ENCODE results near the gene CELF3. TPM values are rescaled to one million over a fixed set of nuclear protein-coding genes. Genes with fewer than 3 reads are reported as not detected.

CELF3 gene
- total RNA-seq, 2 donors from 2014 or later: not detected

- DNase-seq (ENCODE audit: low spot score): no peak
- no peaks in the 10 kb centered on the region for H3K9me3 ChIP-seq
- H3K36me3 ChIP-seq: peaks cover 31% of the 10 kb centered on the region
Observed at GRCh38 chr1:151703813-151704212, 12.8 kb downstream of the CELF3 start.

DNA sequence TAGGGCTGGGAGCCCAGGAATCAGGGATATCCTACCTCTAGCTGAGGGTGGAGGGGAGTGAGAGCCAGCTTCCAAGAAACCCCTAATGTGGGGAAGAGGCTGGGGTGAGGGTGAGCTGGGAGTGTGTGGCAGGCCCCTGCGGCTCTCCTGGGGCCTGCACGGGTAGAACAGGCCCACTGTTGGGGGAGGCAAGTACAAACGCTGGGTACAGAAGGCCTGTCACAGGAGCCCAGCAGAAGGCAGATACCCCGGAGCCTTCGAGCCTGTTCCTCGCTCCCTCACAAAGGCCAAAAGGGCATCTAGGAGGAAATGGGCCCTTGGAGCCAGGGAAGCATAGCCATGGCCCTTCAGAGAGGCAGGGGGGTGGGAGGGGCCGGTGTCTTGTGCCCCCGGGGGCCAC lies 13.7 kb downstream of the CELF3 start:
- H3K4me1 ChIP-seq: no peaks in the 10 kb centered on the region

More at GRCh38 chr1:151703813-151704212, 12.8 kb downstream of the CELF3 start:
- H3K27ac ChIP-seq: no peak overlapping the region
- no peaks in the 10 kb centered on the region for H3K27me3 ChIP-seq
- H3K4me3 ChIP-seq: no peak overlapping the region
- TF ChIP-seq, protein P1, sequence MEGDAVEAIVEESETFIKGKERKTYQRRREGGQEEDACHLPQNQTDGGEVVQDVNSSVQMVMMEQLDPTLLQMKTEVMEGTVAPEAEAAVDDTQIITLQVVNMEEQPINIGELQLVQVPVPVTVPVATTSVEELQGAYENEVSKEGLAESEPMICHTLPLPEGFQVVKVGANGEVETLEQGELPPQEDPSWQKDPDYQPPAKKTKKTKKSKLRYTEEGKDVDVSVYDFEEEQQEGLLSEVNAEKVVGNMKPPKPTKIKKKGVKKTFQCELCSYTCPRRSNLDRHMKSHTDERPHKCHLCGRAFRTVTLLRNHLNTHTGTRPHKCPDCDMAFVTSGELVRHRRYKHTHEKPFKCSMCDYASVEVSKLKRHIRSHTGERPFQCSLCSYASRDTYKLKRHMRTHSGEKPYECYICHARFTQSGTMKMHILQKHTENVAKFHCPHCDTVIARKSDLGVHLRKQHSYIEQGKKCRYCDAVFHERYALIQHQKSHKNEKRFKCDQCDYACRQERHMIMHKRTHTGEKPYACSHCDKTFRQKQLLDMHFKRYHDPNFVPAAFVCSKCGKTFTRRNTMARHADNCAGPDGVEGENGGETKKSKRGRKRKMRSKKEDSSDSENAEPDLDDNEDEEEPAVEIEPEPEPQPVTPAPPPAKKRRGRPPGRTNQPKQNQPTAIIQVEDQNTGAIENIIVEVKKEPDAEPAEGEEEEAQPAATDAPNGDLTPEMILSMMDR (IDR thresholded peaks at IDR 0.05): no peak
- H3K4me1 ChIP-seq: no peaks in the 10 kb centered on the region

DNA sequence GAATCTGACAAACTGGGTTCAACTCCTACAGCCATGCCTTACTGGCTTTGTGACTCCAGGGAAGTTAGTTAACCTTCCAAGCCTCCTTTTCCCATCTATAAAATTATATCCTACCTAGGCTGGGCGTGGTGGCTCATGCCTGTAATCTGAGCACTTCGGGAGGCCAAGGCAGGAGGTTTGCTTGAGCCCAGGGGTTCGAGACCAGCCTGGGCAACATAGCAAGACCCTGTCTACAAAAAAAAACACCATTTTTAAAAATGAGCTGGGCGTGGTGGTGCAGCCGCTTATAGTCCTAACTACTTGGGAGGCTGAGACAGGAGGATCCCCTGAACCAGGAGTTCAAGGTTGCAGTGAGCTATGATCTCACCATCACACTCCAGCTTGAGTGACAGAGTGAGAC lies 15.1 kb downstream of the CELF3 start:
- no peak for DNase-seq (ENCODE audit: low spot score)
- Histone ChIP-seq H3K4me3 (no peak overlapping the region), H3K4me1 (no peaks in the 10 kb centered on the region), H3K27ac (no peak overlapping the region), H3K9me3 (no peaks in the 10 kb centered on the region), H3K27me3 (no peaks in the 10 kb centered on the region), H3K36me3 (peaks cover 48% of the 10 kb centered on the region)
- TF ChIP-seq, protein P1 (IDR thresholded peaks at IDR 0.05): no peak

More for the DNA sequence above, 13.7 kb downstream of the CELF3 start:
- no peak for DNase-seq (ENCODE audit: low spot score)
- no peak overlapping the region for H3K4me3 ChIP-seq
- peaks cover 40% of the 10 kb centered on the region for H3K36me3 ChIP-seq
- H3K9me3 ChIP-seq: no peaks in the 10 kb centered on the region
- TF ChIP-seq, protein P1 (IDR thresholded peaks at IDR 0.05): no peak
- H3K27me3 ChIP-seq: no peaks in the 10 kb centered on the region
- no peak overlapping the region for H3K27ac ChIP-seq

DNA sequence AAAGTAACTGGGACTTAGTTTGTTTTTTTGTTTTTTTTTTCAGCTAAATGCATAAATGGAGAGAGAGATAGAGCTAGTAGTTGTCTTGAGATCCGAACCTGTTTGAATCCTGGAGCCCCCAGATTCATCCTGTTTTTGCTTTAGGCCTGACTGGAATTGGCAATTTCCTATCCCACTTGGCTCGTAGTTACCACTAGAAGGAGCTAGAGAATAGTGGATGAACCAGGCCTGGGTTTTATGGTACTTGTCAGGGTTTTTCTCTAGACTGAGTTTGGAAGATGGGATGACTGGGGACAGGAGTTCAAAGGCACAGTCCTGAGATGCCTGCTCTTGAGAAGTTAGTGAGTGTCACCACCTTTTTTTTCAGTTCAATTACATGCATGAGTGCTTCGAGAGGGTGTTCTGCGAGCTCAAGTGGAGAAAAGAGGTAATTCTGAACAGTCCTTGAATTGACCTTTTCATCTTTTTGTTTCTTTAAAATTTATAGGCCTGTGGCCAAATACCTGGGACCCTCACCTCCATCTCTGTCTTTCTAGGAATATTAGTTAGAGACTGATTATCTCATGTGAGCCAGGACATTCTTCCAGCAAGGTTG lies 23.4 kb downstream of the CELF3 start:
- Histone ChIP-seq H3K4me3 (no peak overlapping the region), H3K4me1 (peaks cover 0 to 4% of the 10 kb centered on the region in 2 donors), H3K27ac (no peak overlapping the region), H3K27me3 (no peaks in the 10 kb centered on the region), H3K9me3 (no peaks in the 10 kb centered on the region), H3K36me3 (peaks cover 42% of the 10 kb centered on the region)
- DNase-seq (ENCODE audit: low spot score): no peak
- TF ChIP-seq, protein P1 (IDR thresholded peaks at IDR 0.05): peak in 1 of 2 donors; percentile 60

DNA sequence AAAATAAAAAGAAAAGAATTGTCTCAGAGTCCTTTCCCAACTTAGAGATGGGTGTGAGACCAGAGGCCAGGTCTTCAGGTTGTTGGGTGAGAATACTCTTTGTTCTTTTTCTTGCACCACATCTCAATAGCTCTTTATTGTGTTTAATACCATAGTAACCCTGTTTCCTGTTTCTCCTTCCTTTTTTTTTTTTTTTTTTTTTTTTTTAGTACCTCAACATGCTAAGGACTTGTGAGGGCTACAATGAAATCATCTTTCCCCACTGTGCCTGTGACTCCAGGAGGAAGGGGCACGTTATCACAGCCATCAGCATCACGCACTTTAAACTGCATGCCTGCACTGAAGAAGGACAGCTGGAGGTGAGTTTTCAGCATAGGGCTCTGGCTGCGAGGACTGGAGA lies 24.4 kb downstream of the CELF3 start:
- Histone ChIP-seq H3K36me3 (peaks cover 40% of the 10 kb centered on the region), H3K4me1 (peaks cover 0 to 4% of the 10 kb centered on the region in 2 donors)
- TF ChIP-seq, protein P1 (IDR thresholded peaks at IDR 0.05): no peak

DNA sequence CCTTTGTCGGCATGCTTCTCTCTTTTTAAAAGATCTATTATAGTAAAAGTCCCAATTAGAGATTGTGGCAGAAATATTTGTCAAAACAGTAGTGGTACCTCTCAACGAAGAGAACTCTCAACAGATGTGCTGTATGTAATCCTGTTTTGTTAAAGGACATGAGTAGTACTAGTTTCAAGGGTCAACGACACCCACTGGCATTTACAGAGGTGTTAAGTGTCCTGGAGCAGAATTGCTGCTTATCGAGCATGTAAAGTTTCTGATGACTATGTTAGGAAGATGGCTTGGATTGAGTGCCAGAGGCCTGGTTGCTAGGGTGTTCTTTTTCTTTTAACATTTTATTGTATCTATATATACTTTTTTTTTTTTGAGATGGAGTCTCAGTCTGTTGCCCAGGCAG lies 27.1 kb downstream of the CELF3 start:
- Histone ChIP-seq H3K9me3 (no peaks in the 10 kb centered on the region), H3K27ac (peak overlapping the region in 1 of 2 donors; percentile 64), H3K36me3 (peaks cover 25% of the 10 kb centered on the region), H3K4me1 (peaks cover 0 to 4% of the 10 kb centered on the region in 2 donors), H3K27me3 (no peaks in the 10 kb centered on the region), H3K4me3 (no peak overlapping the region)
- TF ChIP-seq, protein P1 (IDR thresholded peaks at IDR 0.05): no peak
- DNase-seq (ENCODE audit: low spot score): no peak

More for the DNA sequence above, 24.4 kb downstream of the CELF3 start:
- no peaks in the 10 kb centered on the region for H3K9me3 ChIP-seq
- H3K27me3 ChIP-seq: no peaks in the 10 kb centered on the region
- H3K4me3 ChIP-seq: no peak overlapping the region
- no peak overlapping the region for H3K27ac ChIP-seq
- no peak for DNase-seq (ENCODE audit: low spot score)

Measured in right atrium auricular region (tissue), 2 donors.